HG03066 (cell line): ENCODE results near the gene JAKMIP2.

Experiments used
- ATAC-seq: cut with Tn5 transposase; IDR thresholded peaks from one replicate; pipeline ENCODE4 v1.9.1; 2021; ENCODE audit warnings: low read depth; ENCODE audit not compliant: unreplicated experiment

Gene JAKMIP2

GRCh38 chr5:147711019-147711418 is 71.5 kb downstream of the JAKMIP2 start:
- ATAC-seq: no peak

- no peak for ATAC-seq
Measured at GRCh38 chr5:147708708-147709107, 73.8 kb downstream of the JAKMIP2 start.

- ATAC-seq: no peak
Measured at GRCh38 chr5:147704544-147704943, 78.0 kb downstream of the JAKMIP2 start.

- ATAC-seq: no peak
Measured at GRCh38 chr5:147701468-147701867, 81.1 kb downstream of the JAKMIP2 start.

- no peak for ATAC-seq
Measured at GRCh38 chr5:147699496-147700088, 82.9 kb downstream of the JAKMIP2 start.

GRCh38 chr5:147697380-147697779 is 85.1 kb downstream of the JAKMIP2 start:
- ATAC-seq: no peak

GRCh38 chr5:147694772-147695171 is 87.8 kb downstream of the JAKMIP2 start:
- ATAC-seq: no peak

- no peak for ATAC-seq
Measured at GRCh38 chr5:147693233-147693632, 89.3 kb downstream of the JAKMIP2 start.

GRCh38 chr5:147691130-147691529 is 91.4 kb downstream of the JAKMIP2 start:
- no peak for ATAC-seq

- ATAC-seq: no peak
Measured at GRCh38 chr5:147690595-147690994, 91.9 kb downstream of the JAKMIP2 start.

GRCh38 chr5:147689426-147689825 is 93.1 kb downstream of the JAKMIP2 start:
- no peak for ATAC-seq

- ATAC-seq: no peak
Measured at GRCh38 chr5:147688656-147689356, 93.7 kb downstream of the JAKMIP2 start.

- ATAC-seq: no peak
Measured at GRCh38 chr5:147687118-147687517, 95.4 kb downstream of the JAKMIP2 start.

- ATAC-seq: no peak
Measured at GRCh38 chr5:147686421-147686820, 96.1 kb downstream of the JAKMIP2 start.

GRCh38 chr5:147685993-147686392 is 96.5 kb downstream of the JAKMIP2 start:
- ATAC-seq: no peak

GRCh38 chr5:147675168-147675567 is 107.4 kb downstream of the JAKMIP2 start:
- no peak for ATAC-seq

- ATAC-seq: no peak
Measured at GRCh38 chr5:147674411-147674810, 108.1 kb downstream of the JAKMIP2 start.

- no peak for ATAC-seq
Measured at GRCh38 chr5:147673791-147674190, 108.7 kb downstream of the JAKMIP2 start.

GRCh38 chr5:147673266-147673665 is 109.3 kb downstream of the JAKMIP2 start:
- ATAC-seq: no peak

- no peak for ATAC-seq
Measured at GRCh38 chr5:147671365-147671764, 111.2 kb downstream of the JAKMIP2 start.

GRCh38 chr5:147670815-147671214 is 111.7 kb downstream of the JAKMIP2 start:
- no peak for ATAC-seq

- no peak for ATAC-seq
Measured at GRCh38 chr5:147669169-147669869, 113.2 kb downstream of the JAKMIP2 start.
